CD14-positive monocyte (primary cell): ENCODE results near the gene CAMK2A. TPM values are rescaled to one million over a fixed set of nuclear protein-coding genes. Genes with fewer than 3 reads are reported as not detected.

Source experiments
- DNase-seq, 3 donors: peaks; one replicate each; pipeline ENCODE4 v3.0.0-alpha.2; 2011 to 2022
- H2AFZ ChIP-seq: 2 replicates; pipeline ENCODE4 v1.6.0; 2012; ENCODE audit warnings: mild to moderate bottlenecking, low read depth, low read length, inconsistent platforms; ENCODE audit not compliant: insufficient read depth, poor library complexity, severe bottlenecking
- H3K27ac ChIP-seq, 2 donors: 1 replicate in 1 of 2; 2 replicates in 1 of 2; pipeline ENCODE4 v1.5.1; 2012 to 2013; ENCODE audit warnings: low read length in 2 of 2, control low read depth in 1 of 2, inconsistent platforms in 1 of 2, low read depth in 1 of 2, mild to moderate bottlenecking in 1 of 2
- H3K27me3 ChIP-seq, 2 donors: one replicate each; pipeline versions ENCODE4 v1.6.0 to v1.6.1; 2011 to 2013; ENCODE audit warnings: low read length in 2 of 2; ENCODE audit not compliant: control insufficient read depth in 2 of 2, insufficient read depth in 2 of 2
- H3K36me3 ChIP-seq, 2 donors: replicated peaks in 1 of 2; 1 replicate in 1 of 2; 2 replicates in 1 of 2; pipeline versions ENCODE4 v1.5.1 to v1.6.1; 2012 to 2013; ENCODE audit warnings: low read length in 2 of 2, control low read depth in 1 of 2, inconsistent platforms in 1 of 2, mild to moderate bottlenecking in 1 of 2; ENCODE audit not compliant: insufficient read depth in 2 of 2, control insufficient read depth in 1 of 2
- H3K4me1 ChIP-seq, 2 donors: 1 replicate in 1 of 2; 2 replicates in 1 of 2; pipeline versions ENCODE4 v1.5.1 to v1.6.1; 2012 to 2013; ENCODE audit warnings: low read length in 2 of 2, control low read depth in 1 of 2, inconsistent platforms in 1 of 2, mild to moderate bottlenecking in 1 of 2, moderate library complexity in 1 of 2; ENCODE audit not compliant: insufficient read depth in 2 of 2, control insufficient read depth in 1 of 2
- H3K4me2 ChIP-seq: replicated peaks from 2 replicates; pipeline ENCODE3; 2012; ENCODE audit warnings: low read length, moderate library complexity, mild to moderate bottlenecking; ENCODE audit not compliant: poor library complexity, severe bottlenecking; ENCODE audit errors: extremely low read depth
- H3K4me3 ChIP-seq, 3 experiments: fragments of 200-600 bp in 1 of 3; sonication (generic) in 1 of 3; replicated peaks in 1 of 3; 1 replicate in 2 of 3; 2 replicates in 1 of 3; pipeline ENCODE4 v1.5.1; 2011 to 2013; ENCODE audit warnings: low read length in 3 of 3, mild to moderate bottlenecking in 3 of 3, control low read depth in 2 of 3, low read depth in 2 of 3, inconsistent platforms in 1 of 3, moderate library complexity in 1 of 3
- H3K79me2 ChIP-seq: 2 replicates; pipeline ENCODE4 v1.6.0; 2012; ENCODE audit warnings: mild to moderate bottlenecking, control low read depth, inconsistent platforms, low read length, moderate library complexity; ENCODE audit not compliant: insufficient read depth
- H3K9ac ChIP-seq: 2 replicates; pipeline ENCODE4 v1.6.0; 2017; ENCODE audit warnings: low read length, mild to moderate bottlenecking; ENCODE audit not compliant: insufficient read depth, poor library complexity, severe bottlenecking
- H3K9me3 ChIP-seq, 2 donors: replicated peaks in 1 of 2; 1 replicate in 1 of 2; 2 replicates in 1 of 2; pipeline versions ENCODE4 v1.5.1 to v1.6.1; 2012 to 2013; ENCODE audit warnings: low read length in 2 of 2, control low read depth in 1 of 2; ENCODE audit not compliant: control insufficient read depth in 1 of 2, insufficient read depth in 1 of 2
- H4K20me1 ChIP-seq: 2 replicates; pipeline ENCODE4 v1.6.0; 2012; ENCODE audit warnings: mild to moderate bottlenecking, low read length, control low read depth, moderate library complexity; ENCODE audit not compliant: insufficient read depth
- H3K27ac Mint-ChIP-seq, 7 donors: one replicate each; pipeline ENCODE4 v1.8.0; 2020; ENCODE audit warnings: mild to moderate bottlenecking in 7 of 7, mixed read lengths in 7 of 7, moderate library complexity in 6 of 7, inconsistent platforms in 2 of 7
- H3K27me3 Mint-ChIP-seq, 3 donors: one replicate each; pipeline ENCODE4 v1.8.0; 2021 to 2022; ENCODE audit warnings: low read depth in 3 of 3, mild to moderate bottlenecking in 3 of 3, mixed read lengths in 3 of 3, moderate library complexity in 3 of 3, inconsistent platforms in 1 of 3
- H3K36me3 Mint-ChIP-seq, 2 donors: one replicate each; pipeline ENCODE4 v1.8.0; 2020; ENCODE audit warnings: mixed read lengths in 2 of 2, inconsistent platforms in 1 of 2, mild to moderate bottlenecking in 1 of 2
- H3K4me1 Mint-ChIP-seq: one replicate; pipeline ENCODE4 v1.8.0; 2020; ENCODE audit warnings: mild to moderate bottlenecking, mixed read lengths
- H3K4me3 Mint-ChIP-seq, 2 donors: one replicate each; pipeline ENCODE4 v1.8.0; 2020; ENCODE audit warnings: mild to moderate bottlenecking in 2 of 2, mixed read lengths in 2 of 2, moderate library complexity in 1 of 2
- H3K9me3 Mint-ChIP-seq, 7 donors: one replicate each; pipeline ENCODE4 v1.8.0; 2020 to 2022; ENCODE audit warnings: mixed read lengths in 7 of 7, mild to moderate bottlenecking in 6 of 7, moderate library complexity in 6 of 7, inconsistent platforms in 2 of 7
- CTCF ChIP-seq: fragments of 200-600 bp; IDR thresholded peaks from one replicate; pipeline ENCODE4 v1.8.0; 2022; ENCODE audit warnings: antibody characterized with exemption, mild to moderate bottlenecking
- WGBS: methylation state at CpG from one replicate; pipeline ENCODE4 v1.1.5; 2013; ENCODE audit warnings: missing lambda C conversion rate; ENCODE audit not compliant: insufficient coverage; 5-methylcytosine and 5-hydroxymethylcytosine counted together
- intact Hi-C, 2 donors: fragments of 100-400 bp; cut with micrococcal nuclease; formaldehyde crosslinking; loops; one replicate each; pipeline versions ENCODE4 v1.15.0 to v1.15.1; 2023
- polyA plus RNA-seq, 3 donors: library from polyadenylated mRNA; depleted of rRNA in 1 of 3; unstranded in 2 of 3; stranded (reverse) in 1 of 3; fragments of 300-500 nt in 2 of 3; fragments of >200 nt in 1 of 3; fragmentation: Illumina TruSeq in 2 of 3; gene quantifications; 1 replicate in 2 of 3; 2 replicates in 1 of 3; pipeline ENCODE4 v1.2.3, GENCODE V29; 2012 to 2021

Gene CAMK2A
- polyA plus RNA-seq, 3 donors = not detected

GRCh38 chr5:150239099-150239793 is 50.3 kb downstream of the CAMK2A start:
- peaks cover 13 to 15% of the 10 kb centered on the region in 2 donors for H3K4me1 ChIP-seq
- WGBS = 97% methylated on average over 18 of the region's 21 CpGs
- H3K27ac ChIP-seq = no peak overlapping the region
- Mint-ChIP-seq H3K27ac (peak overlapping the region in 1 of 7 donors; percentile 8), H3K9me3 (peaks cover 0 to 1% (median 0%) of the 10 kb centered on the region in 7 donors), H3K27me3 (peaks cover 3 to 7% (median 4%) of the 10 kb centered on the region in 3 donors), H3K4me3 (no peak overlapping the region), H3K4me1 (peaks cover 20% of the 10 kb centered on the region), H3K36me3 (no peaks in the 10 kb centered on the region)
- H3K27me3 ChIP-seq = no peaks in the 10 kb centered on the region
- H3K4me3 ChIP-seq = no peak overlapping the region
- intact Hi-C loops = no loop called here
- no peak overlapping the region for H2AFZ ChIP-seq
- H3K9ac ChIP-seq = no peak overlapping the region
- H3K36me3 ChIP-seq = no peaks in the 10 kb centered on the region
- H3K9me3 ChIP-seq = no peaks in the 10 kb centered on the region
- no peaks in the 10 kb centered on the region for H4K20me1 ChIP-seq
- no peak overlapping the region for H3K4me2 ChIP-seq
- TF ChIP-seq CTCF = no peak
- no peaks in the 10 kb centered on the region for H3K79me2 ChIP-seq
- no peak for DNase-seq

DNA sequence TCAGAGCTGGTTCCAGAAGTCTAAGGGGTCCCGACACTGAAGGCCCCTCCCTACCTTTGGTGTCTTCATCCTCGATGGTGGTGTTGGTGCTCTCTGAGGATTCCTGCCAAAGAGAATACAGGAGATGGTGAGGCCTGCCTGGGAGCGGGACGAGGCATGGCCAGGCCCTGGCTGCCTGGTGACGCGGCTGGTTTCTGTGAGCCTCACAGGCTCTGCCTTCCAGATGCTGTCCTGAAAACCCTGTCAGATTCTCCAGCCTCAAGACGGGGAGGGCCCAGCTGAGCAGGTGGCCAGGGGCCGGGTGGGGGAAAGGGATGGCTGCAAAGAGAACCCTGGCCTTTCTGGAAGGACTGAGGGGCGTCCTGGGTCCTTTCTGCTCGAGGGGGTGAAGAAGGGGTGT is 50.9 kb downstream of the CAMK2A start:
- no peaks in the 10 kb centered on the region for H3K79me2 ChIP-seq
- no peak overlapping the region for H3K27ac ChIP-seq
- TF ChIP-seq CTCF = no peak
- H3K9me3 Mint-ChIP-seq = peaks cover 0 to 1% (median 0%) of the 10 kb centered on the region in 7 donors
- H4K20me1 ChIP-seq = no peaks in the 10 kb centered on the region
- H3K4me1 ChIP-seq = peaks cover 17 to 19% of the 10 kb centered on the region in 2 donors
- 92% methylated on average over 8 of the region's 10 CpGs for WGBS
- no peak overlapping the region for H3K4me2 ChIP-seq
- H3K9me3 ChIP-seq = no peaks in the 10 kb centered on the region
- H3K4me3 ChIP-seq = no peak overlapping the region
- no peak for DNase-seq
- peaks cover 3 to 7% (median 5%) of the 10 kb centered on the region in 3 donors for H3K27me3 Mint-ChIP-seq
- H3K36me3 Mint-ChIP-seq = no peaks in the 10 kb centered on the region
- H3K27me3 ChIP-seq = no peaks in the 10 kb centered on the region
- no peak overlapping the region for H2AFZ ChIP-seq
- H3K36me3 ChIP-seq = no peaks in the 10 kb centered on the region
- H3K4me1 Mint-ChIP-seq = peaks cover 24% of the 10 kb centered on the region
- H3K27ac Mint-ChIP-seq = peak overlapping the region in 1 of 7 donors; percentile 53
- intact Hi-C loops = no loop called here
- no peak overlapping the region for H3K4me3 Mint-ChIP-seq
- H3K9ac ChIP-seq = no peak overlapping the region
